Measurements from ENCODE around the gene EFR3B. TPM values are rescaled to one million over a fixed set of nuclear protein-coding genes. Genes with fewer than 3 reads are reported as not detected.

Gene EFR3B
- total RNA-seq, 1 donor from 2014 or later: 14.7 TPM

- Histone ChIP-seq H3K27ac (ENCODE audit: low read depth, low read length) (no peak overlapping the region), H3K79me2 (ENCODE audit: insufficient read depth, low read length) (no peaks in the 10 kb centered on the region), H3K9ac (ENCODE audit: low read length) (no peak overlapping the region), H3K36me3 (ENCODE audit: insufficient read depth, low read length) (no peaks in the 10 kb centered on the region), H3K4me1 (ENCODE audit: insufficient read depth, low read length) (no peaks in the 10 kb centered on the region), H3K4me2 (ENCODE audit: low read length) (no peak overlapping the region), H3K9me3 (ENCODE audit: insufficient read depth, low read depth, low read length) (no peaks in the 10 kb centered on the region), H3K27me3 (ENCODE audit: insufficient read depth, low read length) (no peaks in the 10 kb centered on the region), H3K4me3 (ENCODE audit: insufficient read depth, low read depth, low read length) (no peak overlapping the region), H4K20me1 (ENCODE audit: insufficient read depth, low read length) (no peaks in the 10 kb centered on the region), H2AFZ (ENCODE audit: low read depth, low read length) (no peak overlapping the region)
- peak overlapping the region; percentile 88 for H3K27ac Mint-ChIP-seq (ENCODE audit: unreplicated experiment)
- no peaks in the 10 kb centered on the region for H3K9me3 Mint-ChIP-seq (ENCODE audit: unreplicated experiment)
- FAIRE-seq (no peak), DNase-seq (ENCODE audit: low read depth) (no peak)
- peaks cover 6% of the 10 kb centered on the region for H3K27me3 Mint-ChIP-seq (ENCODE audit: low read depth, unreplicated experiment)
- no peak overlapping the region for H3K4me3 Mint-ChIP-seq (ENCODE audit: unreplicated experiment)
- H3K36me3 Mint-ChIP-seq (ENCODE audit: low read depth, unreplicated experiment): no peaks in the 10 kb centered on the region
- peaks cover 15% of the 10 kb centered on the region for H3K4me1 Mint-ChIP-seq (ENCODE audit: low read depth, unreplicated experiment)
- TF ChIP-seq CTCF (IDR thresholded peaks at IDR 0.05; ENCODE audit: insufficient read depth, low read depth, low read length) (no peak), EZH2 (IDR thresholded peaks at IDR 0.05; ENCODE audit: insufficient read depth, low read length) (no peak)
These were observed 156.7 kb downstream of the EFR3B start for GRCh38 chr2:25198576-25198975.

- no peaks in the 10 kb centered on the region for H3K9me3 Mint-ChIP-seq (ENCODE audit: unreplicated experiment)
- H3K4me1 ChIP-seq (ENCODE audit: insufficient read depth, low read length): no peaks in the 10 kb centered on the region
These were observed 159.4 kb downstream of the EFR3B start for GRCh38 chr2:25201265-25201664.

More at GRCh38 chr2:25201265-25201664, 159.4 kb downstream of the EFR3B start:
- Histone ChIP-seq H3K4me3 (ENCODE audit: insufficient read depth, low read depth, low read length) (no peak overlapping the region), H3K79me2 (ENCODE audit: insufficient read depth, low read length) (no peaks in the 10 kb centered on the region), H2AFZ (ENCODE audit: low read depth, low read length) (no peak overlapping the region), H3K9me3 (ENCODE audit: insufficient read depth, low read depth, low read length) (no peaks in the 10 kb centered on the region), H3K36me3 (ENCODE audit: insufficient read depth, low read length) (no peaks in the 10 kb centered on the region), H3K4me2 (ENCODE audit: low read length) (no peak overlapping the region), H3K27me3 (ENCODE audit: insufficient read depth, low read length) (no peaks in the 10 kb centered on the region), H4K20me1 (ENCODE audit: insufficient read depth, low read length) (no peaks in the 10 kb centered on the region), H3K9ac (ENCODE audit: low read length) (no peak overlapping the region), H3K27ac (ENCODE audit: low read depth, low read length) (no peak overlapping the region)
- no peaks in the 10 kb centered on the region for H3K36me3 Mint-ChIP-seq (ENCODE audit: low read depth, unreplicated experiment)
- DNase-seq (ENCODE audit: low read depth) (no peak), FAIRE-seq (no peak)
- H3K4me1 Mint-ChIP-seq (ENCODE audit: low read depth, unreplicated experiment): peaks cover 10% of the 10 kb centered on the region
- H3K27ac Mint-ChIP-seq (ENCODE audit: unreplicated experiment): no peak overlapping the region
- H3K27me3 Mint-ChIP-seq (ENCODE audit: low read depth, unreplicated experiment): peaks cover 3% of the 10 kb centered on the region
- H3K4me3 Mint-ChIP-seq (ENCODE audit: unreplicated experiment): no peak overlapping the region
- TF ChIP-seq CTCF (IDR thresholded peaks at IDR 0.05; ENCODE audit: insufficient read depth, low read depth, low read length): peak; percentile 23
- no peak for TF ChIP-seq EZH2 (IDR thresholded peaks at IDR 0.05; ENCODE audit: insufficient read depth, low read length)
